M059J (cell line): ENCODE data around the gene ZNF202. TPM values are rescaled to one million over a fixed set of nuclear protein-coding genes. Genes with fewer than 3 reads are reported as not detected.

Source experiments
- DNase-seq: peaks from one replicate; pipeline ENCODE4 v3.0.0-alpha.2; 2012; ENCODE audit warnings: low read depth
- total RNA-seq: library from RNA; depleted of rRNA; stranded (reverse); fragments of >200 nt; shearing (Covaris generic); gene quantifications from 2 replicates; pipeline ENCODE4 v1.2.3, GENCODE V29; 2014; rRNA removed

The ZNF202 gene
- total RNA-seq, 1 experiment from 2014 or later, result 7.3 TPM

- DNase-seq, result no peak
These were observed 57.9 kb downstream of the ZNF202 start for GRCh38 chr11:123683428-123684170.

GRCh38 chr11:123682696-123683410 is 58.6 kb downstream of the ZNF202 start:
- DNase-seq, result no peak

- no peak for DNase-seq
These were observed 60.4 kb downstream of the ZNF202 start for GRCh38 chr11:123681030-123681429.

- DNase-seq, result no peak
These were observed 63.2 kb downstream of the ZNF202 start for GRCh38 chr11:123678246-123678645.

- DNase-seq, result no peak
These were observed 64.0 kb downstream of the ZNF202 start for GRCh38 chr11:123677510-123677909.

- DNase-seq, result no peak
These were observed 67.2 kb downstream of the ZNF202 start for GRCh38 chr11:123674297-123674696.

Other genes starting within 250 kb of the ZNF202 start
- gene SCN3B, start 87.0 kb downstream of the ZNF202 start, total RNA-seq, result 0.20 TPM in 1 of 2 replicates, not detected in the other
- gene OR6X1, start 12.9 kb upstream of the ZNF202 start, total RNA-seq, result not detected in 2 replicates
- gene OR6M1, start 64.7 kb upstream of the ZNF202 start, total RNA-seq, result not detected in 2 replicates
- not detected in 2 replicates for gene TMEM225, start 144.0 kb upstream of the ZNF202 start, total RNA-seq
- gene OR8D4, start 160.5 kb upstream of the ZNF202 start, total RNA-seq, result not detected in 2 replicates
- gene OR4D5, start 198.0 kb upstream of the ZNF202 start, total RNA-seq, result not detected in 2 replicates
- gene OR6T1, start 202.2 kb upstream of the ZNF202 start, total RNA-seq, result not detected in 2 replicates
- not detected in 2 replicates for gene OR10S1, start 236.1 kb upstream of the ZNF202 start, total RNA-seq